ENCODE measurements around the gene ABCA1. TPM values are rescaled to one million over a fixed set of nuclear protein-coding genes. Genes with fewer than 3 reads are reported as not detected.

ABCA1 gene
- total and polyA plus RNA-seq, 2 of the 13 experiments (the other 11 are each of a cell fraction or from before 2014, with no cell fraction given): 26.8 to 63.8 TPM

- Histone ChIP-seq H3K79me2 (ENCODE audit: insufficient read depth, low read length) (no peaks in the 10 kb centered on the region), H3K4me1 (ENCODE audit: insufficient read depth, low read length) (no peaks in the 10 kb centered on the region), H2AFZ (ENCODE audit: low read length) (no peak overlapping the region), H3K9me3 (ENCODE audit: low read length) (no peaks in the 10 kb centered on the region), H3K4me2 (ENCODE audit: low read depth, low read length) (no peak overlapping the region), H3K27ac (ENCODE audit: extremely low read length, insufficient read depth, low read length) (no peak overlapping the region), H3K4me3 (replicated peaks in 1 of 3; ENCODE audit: insufficient read depth in 1 of 3, low read depth in 2 of 3, low read length in 3 of 3) (no peak overlapping the region), H3K36me3 (replicated peaks in 1 of 2; ENCODE audit: control insufficient read depth in 1 of 2, insufficient read depth in 2 of 2, low read length in 2 of 2) (peaks cover 50 to 85% of the 10 kb centered on the region in 2 experiments), H3K27me3 (ENCODE audit: control insufficient read depth in 1 of 2, insufficient read depth in 2 of 2, low read length in 2 of 2) (no peaks in the 10 kb centered on the region), H3K9ac (ENCODE audit: insufficient read depth, low read depth, low read length) (no peak overlapping the region), H4K20me1 (ENCODE audit: insufficient read depth, low read length) (no peaks in the 10 kb centered on the region)
- no peak for DNase-seq (ENCODE audit: low spot score)
- BruUV-seq (replicated peaks): no TSS peak
- POLR2A ChIA-PET: interaction anchor here (1.1 kb wide), 1 partner anchor 229 kb away, joined by 3 read pairs; no protein-coding TSS in a partner anchor
- in situ Hi-C loops (cut with HindIII; ENCODE audit: extremely low pct_ligation_motif_present, low pct_unique_long_range_greater_than_20kb) (no loop called here), intact Hi-C loops (cut with micrococcal nuclease; ENCODE audit: unreplicated experiment) (no loop called here)
- CTCF ChIA-PET (ENCODE audit: low intra/inter-chr PET ratio, low total read pairs): no interaction called here
- ATAC-seq: no peak
- WGBS (ENCODE audit: low lambda C conversion rate): 100% methylated on average over 1 of the region's 1 CpG
- TF ChIP-seq ZSCAN30 (CRISPR knock-in tag; IDR thresholded peaks at IDR 0.05) (no peak), ZNF333 (CRISPR knock-in tag; IDR thresholded peaks at IDR 0.05; ENCODE audit: borderline replicate concordance) (no peak), ZNF337 (CRISPR knock-in tag; IDR thresholded peaks at IDR 0.05; ENCODE audit: borderline replicate concordance, low read depth) (no peak), NFE2L2 (IDR thresholded peaks at IDR 0.05; ENCODE audit: low read length) (no peak), ZNF557 (CRISPR knock-in tag; IDR thresholded peaks at IDR 0.05) (no peak), ZNF784 (CRISPR knock-in tag; IDR thresholded peaks at IDR 0.05; ENCODE audit: borderline replicate concordance) (no peak), SKIL (CRISPR knock-in tag; IDR thresholded peaks at IDR 0.05; ENCODE audit: borderline replicate concordance) (no peak), ZNF530 (CRISPR knock-in tag; IDR thresholded peaks at IDR 0.05; ENCODE audit: low read depth) (no peak), ZNF850 (CRISPR knock-in tag; conservative IDR thresholded peaks at IDR 0.05) (no peak), ZMAT3 (CRISPR knock-in tag; conservative IDR thresholded peaks at IDR 0.05) (no peak), ZXDC (CRISPR knock-in tag; IDR thresholded peaks at IDR 0.05) (no peak), KDM6A (CRISPR knock-in tag; IDR thresholded peaks at IDR 0.05; ENCODE audit: low read depth) (no peak), ATM (IDR thresholded peaks at IDR 0.05; ENCODE audit: borderline replicate concordance) (no peak)
- FAIRE-seq: no peak
These were observed 91.7 kb downstream of the ABCA1 start for GRCh38 chr9:104836235-104836634.
